Adrenal gland (tissue), 12 donors: ENCODE measurements around the gene MAGEB10. TPM values are rescaled to one million over a fixed set of nuclear protein-coding genes. Genes with fewer than 3 reads are reported as not detected.

Source experiments
- DNase-seq, 7 donors: peaks; one replicate each; pipeline ENCODE4 v3.0.0-alpha.2; 2019 to 2020
- H3K27ac ChIP-seq, 5 donors: fragments of 200-600 bp; sonication (generic) in 4 of 5; 1 replicate in 3 of 5; 2 replicates in 2 of 5; pipeline versions ENCODE4 v1.5.1 to v1.8.0; 2016 to 2020; ENCODE audit warnings: mild to moderate bottlenecking in 1 of 5
- H3K27me3 ChIP-seq: fragments of 200-600 bp; 2 replicates; pipeline ENCODE4 v1.8.0; 2021
- H3K36me3 ChIP-seq, 2 donors: fragments of 200-600 bp; replicated peaks in 1 of 2; 1 replicate in 1 of 2; 2 replicates in 1 of 2; pipeline versions ENCODE4 v1.5.1 to v1.8.0; 2018 to 2022
- H3K4me1 ChIP-seq, 2 donors: fragments of 200-600 bp; replicated peaks in 1 of 2; 1 replicate in 1 of 2; 2 replicates in 1 of 2; pipeline versions ENCODE4 v1.5.1 to v1.8.0; 2018 to 2021
- H3K4me3 ChIP-seq, 4 donors: fragments of 200-600 bp; sonication (generic) in 3 of 4; one replicate each; pipeline ENCODE4 v1.5.1; 2016 to 2018
- H3K9me3 ChIP-seq, 3 donors: fragments of 200-600 bp; sonication (generic) in 1 of 3; replicated peaks in 1 of 3; 1 replicate in 2 of 3; 2 replicates in 1 of 3; pipeline versions ENCODE4 v1.5.1 to v1.8.0; 2016 to 2021
- CTCF ChIP-seq, 6 experiments: fragments of 450-650 bp in 4 of 6; fragments of 200-600 bp in 2 of 6; sonication (generic) in 1 of 6; IDR thresholded peaks; 1 replicate in 5 of 6; 2 replicates in 1 of 6; pipeline versions ENCODE4 v1.5.1 to v1.8.0; 2016 to 2021; ENCODE audit warnings: antibody characterized with exemption in 6 of 6, mild to moderate bottlenecking in 2 of 6, moderate library complexity in 1 of 6
- POLR2A ChIP-seq, 2 donors: fragments of 450-650 bp; IDR thresholded peaks; one replicate each; pipeline ENCODE4 v1.6.1; 2017; ENCODE audit warnings: antibody characterized with exemption in 2 of 2, mild to moderate bottlenecking in 2 of 2, moderate library complexity in 1 of 2
- WGBS, 4 donors: extraction: QIAGEN DNeasy Blood & Tissue Kit in 2 of 4; methylation state at CpG; one replicate each; pipeline versions ENCODE4 v1.1.5 to v1.1.7; 2013 to 2017; 5-methylcytosine and 5-hydroxymethylcytosine counted together
- intact Hi-C, 2 donors: fragments of 100-400 bp; cut with DNase I; formaldehyde crosslinking; loops; one replicate each; pipeline versions ENCODE4 v1.14.1 to v1.15.0; 2022 to 2023
- polyA plus RNA-seq, 3 donors: library from polyadenylated mRNA; stranded (reverse); fragments of 200-250 nt in 2 of 3; fragments of 350-450 nt in 1 of 3; fragmentation: Illumina TruSeq in 1 of 3; extraction: RNeasy Lipid Tissue Mini Kit (QIAGEN cat#74804) in 1 of 3; gene quantifications; one replicate each; pipeline ENCODE4 v1.2.3, GENCODE V29; 2013 to 2014
- total RNA-seq, 9 donors: library from RNA; depleted of rRNA in 4 of 9; stranded (reverse); fragments of >200 nt in 4 of 9; fragments of 120-200 nt in 1 of 9; fragmentation: NEBNext Ultra II Directional in 1 of 9; extraction: Animal tissue kit (Norgen Biotek cat#: 25700) in 1 of 9; gene quantifications; one replicate each; pipeline versions ENCODE4 v1.1.0 to v1.2.4, GENCODE V29; 2013 to 2023
- donor health status: healthy with polysubstance abuse.
- donor health status: Bipolar disorder and iron deficiency.
- donor health status: DM: yes; HTN: yes; CAD: no.
- donor health status: DM: no; HTN: no; CAD: no.
- donor health status: DM: no; HTN: no; CAD: no.
- donor health status: DM: yes; HTN: yes; CAD: no.

MAGEB10 gene
- total and polyA plus RNA-seq, 12 donors: not detected

- Histone ChIP-seq H3K36me3 (no peaks in the 10 kb centered on the region), H3K27me3 (no peaks in the 10 kb centered on the region), H3K4me3 (no peak overlapping the region), H3K27ac (no peak overlapping the region), H3K9me3 (no peaks in the 10 kb centered on the region), H3K4me1 (no peaks in the 10 kb centered on the region)
- no peak for TF ChIP-seq CTCF (IDR thresholded peaks at IDR 0.05)
- no peak for TF ChIP-seq POLR2A (IDR thresholded peaks at IDR 0.05)
- DNase-seq: no peak
- 51 to 80% (median 65%) methylated on average over 4 of the region's 4 CpGs for WGBS, 4 donors
- intact Hi-C loops: no loop called here
Measured at GRCh38 chrX:27842859-27843258, 35.1 kb downstream of the MAGEB10 start.

GRCh38 chrX:27860337-27860736 is 52.5 kb downstream of the MAGEB10 start:
- H3K4me1 ChIP-seq: no peaks in the 10 kb centered on the region
- TF ChIP-seq POLR2A (IDR thresholded peaks at IDR 0.05): no peak
- TF ChIP-seq CTCF (IDR thresholded peaks at IDR 0.05): no peak
- no peaks in the 10 kb centered on the region for H3K9me3 ChIP-seq
- no peak for DNase-seq
- H3K27ac ChIP-seq: no peak overlapping the region
- no peaks in the 10 kb centered on the region for H3K36me3 ChIP-seq
- intact Hi-C loops: no loop called here
- H3K4me3 ChIP-seq: no peak overlapping the region
- no peaks in the 10 kb centered on the region for H3K27me3 ChIP-seq

- H3K4me1 ChIP-seq: no peaks in the 10 kb centered on the region
- no peak overlapping the region for H3K27ac ChIP-seq
- DNase-seq: no peak
- H3K36me3 ChIP-seq: no peaks in the 10 kb centered on the region
- no peak overlapping the region for H3K4me3 ChIP-seq
- no peak for TF ChIP-seq CTCF (IDR thresholded peaks at IDR 0.05)
- no peak for TF ChIP-seq POLR2A (IDR thresholded peaks at IDR 0.05)
- no peaks in the 10 kb centered on the region for H3K27me3 ChIP-seq
- WGBS, 4 donors: 36 to 63% (median 46%) methylated on average over 35 of the region's 35 CpGs; no CpG with 5 or more reads in 1 of the 4 donors
- no peaks in the 10 kb centered on the region for H3K9me3 ChIP-seq
- intact Hi-C loops: no loop called here
Measured at GRCh38 chrX:27863809-27864208, 56.0 kb downstream of the MAGEB10 start.

Other genes with a start within 250 kb of the MAGEB10 start
- not detected for gene DCAF8L2, start 217.6 kb upstream of the MAGEB10 start, total RNA-seq
- not detected for gene DCAF8L2, start 217.6 kb upstream of the MAGEB10 start, polyA plus RNA-seq
- not detected for gene DCAF8L1, start 173.5 kb downstream of the MAGEB10 start, total RNA-seq
- gene DCAF8L1, start 173.5 kb downstream of the MAGEB10 start, polyA plus RNA-seq: not detected